GM23248 (cell line): ENCODE measurements around the gene PTPRN2. TPM values are rescaled to one million over a fixed set of nuclear protein-coding genes. Genes with fewer than 3 reads are reported as not detected.
"Not testable (repeated sequence)": the region's sequence is repeated elsewhere in the genome, so short reads cannot be mapped to it uniquely, and the experiment has no call there.

Experiments used
- DNase-seq: peaks from one replicate; pipeline ENCODE4 v3.0.0-alpha.2; 2015
- H2AFZ ChIP-seq: fragments of 200-600 bp; sonication (generic); 2 replicates; pipeline ENCODE4 v1.6.1; 2016; ENCODE audit warnings: antibody characterized with exemption
- H3F3A ChIP-seq: fragments of 200-600 bp; sonication (generic); 2 replicates; pipeline ENCODE4 v1.6.1; 2016; ENCODE audit warnings: mild to moderate bottlenecking, antibody characterized with exemption, mixed run types; ENCODE audit not compliant: insufficient read depth
- H3K27ac ChIP-seq: fragments of 200-600 bp; sonication (generic); 2 replicates; pipeline ENCODE4 v1.5.1; 2016; ENCODE audit warnings: mild to moderate bottlenecking
- H3K27me3 ChIP-seq: fragments of 200-600 bp; sonication (generic); replicated peaks from 2 replicates; pipeline ENCODE4 v1.6.1; 2016; ENCODE audit warnings: mild to moderate bottlenecking; ENCODE audit not compliant: insufficient read depth
- H3K36me3 ChIP-seq: fragments of 200-600 bp; sonication (generic); 2 replicates; pipeline ENCODE4 v1.6.1; 2016; ENCODE audit warnings: low read depth, mild to moderate bottlenecking
- H3K4me1 ChIP-seq: fragments of 200-600 bp; sonication (generic); 2 replicates; pipeline ENCODE4 v1.6.1; 2016; ENCODE audit warnings: mild to moderate bottlenecking; ENCODE audit not compliant: insufficient read depth
- H3K4me2 ChIP-seq: fragments of 200-600 bp; sonication (generic); one replicate; pipeline ENCODE4 v1.6.1; 2016; ENCODE audit warnings: mild to moderate bottlenecking; ENCODE audit not compliant: unreplicated experiment
- H3K4me3 ChIP-seq: fragments of 200-600 bp; sonication (generic); 2 replicates; pipeline ENCODE4 v1.5.1; 2016; ENCODE audit warnings: mild to moderate bottlenecking
- H3K79me2 ChIP-seq: fragments of 200-600 bp; sonication (generic); 2 replicates; pipeline ENCODE4 v1.6.1; 2016; ENCODE audit warnings: mild to moderate bottlenecking; ENCODE audit not compliant: insufficient read depth
- H3K9ac ChIP-seq: fragments of 200-600 bp; sonication (generic); 2 replicates; pipeline ENCODE4 v1.6.1; 2016; ENCODE audit warnings: mild to moderate bottlenecking
- H3K9me2 ChIP-seq: fragments of 200-600 bp; sonication (generic); 2 replicates; pipeline ENCODE4 v1.6.1; 2016; ENCODE audit warnings: mixed run types, mild to moderate bottlenecking, moderate library complexity; ENCODE audit not compliant: insufficient read depth
- H3K9me3 ChIP-seq: fragments of 200-600 bp; sonication (generic); one replicate; pipeline ENCODE4 v1.6.1; 2017; ENCODE audit warnings: low read depth
- H4K20me1 ChIP-seq: fragments of 200-600 bp; sonication (generic); 2 replicates; pipeline ENCODE4 v1.6.0; 2016; ENCODE audit not compliant: insufficient read depth
- EZH2 ChIP-seq: fragments of 200-600 bp; sonication (generic); IDR thresholded peaks from 2 replicates; pipeline ENCODE4 v1.6.1; 2018; ENCODE audit warnings: antibody characterized with exemption, mild to moderate bottlenecking; ENCODE audit not compliant: insufficient read depth, poor library complexity, severe bottlenecking
- EZH2phosphoT487 ChIP-seq: fragments of 200-600 bp; sonication (generic); IDR thresholded peaks from 2 replicates; pipeline ENCODE4 v1.6.1; 2018; ENCODE audit warnings: antibody characterized with exemption, moderate library complexity, mild to moderate bottlenecking, low read depth; ENCODE audit not compliant: insufficient read depth
- WGBS, 2 experiments: methylation state at CpG; one replicate each; pipeline ENCODE4 v1.1.6; 2015 to 2017; ENCODE audit warnings: low lambda C conversion rate in 2 of 2, low coverage in 1 of 2; ENCODE audit errors: missing lambda C conversion rate in 2 of 2; 5-methylcytosine and 5-hydroxymethylcytosine counted together
- in situ Hi-C: fragments of 300-500 bp; cut with MboI; formaldehyde crosslinking; loops from 2 replicates; pipeline ENCODE4 v1.15.0; 2020
- polyA plus RNA-seq: library from polyadenylated mRNA; unstranded; fragments of >200 nt; fragmentation: Nextera tagmentation; extraction: Ambion mirVana; gene quantifications from 2 replicates; pipeline ENCODE4 v1.2.1, GENCODE V29; 2016
- total RNA-seq: library from RNA; depleted of rRNA; stranded (reverse); fragments of >200 nt; shearing (Covaris generic); gene quantifications from 2 replicates; pipeline ENCODE4 v1.2.3, GENCODE V29; 2014

The PTPRN2 gene
- total and polyA plus RNA-seq, 2 experiments from 2014 or later: 0.13 TPM; not detected in 1

DNA sequence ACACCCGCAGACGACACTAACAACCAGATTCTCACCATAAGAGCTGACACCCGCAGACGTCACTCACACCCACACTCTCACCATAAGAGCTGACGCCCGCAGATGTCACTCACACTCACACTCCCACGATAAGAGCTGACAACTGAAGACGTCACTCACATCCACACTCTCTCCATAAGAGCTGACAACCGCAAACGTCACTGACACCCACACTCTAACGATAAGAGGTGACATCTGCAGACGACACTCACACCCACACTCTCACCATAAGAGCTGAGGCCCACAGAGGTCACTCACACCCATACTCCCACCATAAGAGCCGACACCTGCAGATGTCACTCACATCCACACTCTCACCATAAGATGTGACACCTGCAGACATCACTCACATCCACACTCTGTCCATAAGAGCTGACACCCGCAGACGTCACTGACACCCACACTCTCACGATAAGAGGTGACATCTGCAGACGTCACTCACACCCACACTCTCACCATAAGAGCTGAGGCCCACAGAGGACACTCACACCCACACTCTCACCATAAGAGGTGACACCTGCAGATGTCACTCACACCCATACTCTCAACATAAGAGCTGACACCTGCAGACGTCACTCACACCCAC, 255.7 kb downstream of the PTPRN2 start:
- WGBS, 2 experiments: 60 to 63% methylated on average over 18 of the region's 18 CpGs
- H3K27ac ChIP-seq, in situ Hi-C loops: not testable (repeated sequence)

DNA sequence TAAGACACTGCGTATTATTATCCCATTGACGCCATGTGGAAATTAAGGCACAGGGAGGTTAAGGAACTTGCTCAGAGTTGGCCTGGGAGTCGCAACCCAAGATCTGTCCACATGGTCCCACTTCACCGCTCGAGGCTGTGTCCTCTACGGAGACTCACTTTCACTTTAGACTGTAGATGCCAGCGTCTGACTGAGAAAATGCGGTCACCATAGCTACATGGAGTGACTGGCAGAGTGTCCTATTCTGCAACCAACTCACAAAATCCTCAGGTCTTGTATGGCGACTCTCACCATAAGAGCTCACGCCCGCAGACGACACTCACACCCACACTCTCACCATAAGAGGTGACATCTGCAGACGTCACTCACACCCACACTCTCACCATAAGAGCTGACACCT, 257.9 kb downstream of the PTPRN2 start:
- no peaks in the 10 kb centered on the region for H3K27me3 ChIP-seq
- no peak overlapping the region for H3K4me2 ChIP-seq
- H3K27ac ChIP-seq: no peak overlapping the region
- no peaks in the 10 kb centered on the region for H3K36me3 ChIP-seq
- H3K9me2 ChIP-seq: no peaks in the 10 kb centered on the region
- H2AFZ ChIP-seq: no peak overlapping the region
- no peak for DNase-seq
- TF ChIP-seq EZH2phosphoT487 (no peak), EZH2 (no peak)
- H3K9ac ChIP-seq: no peak overlapping the region
- no peaks in the 10 kb centered on the region for H3K79me2 ChIP-seq
- H3F3A ChIP-seq: no peaks in the 10 kb centered on the region
- no peak overlapping the region for H3K4me3 ChIP-seq
- H3K4me1 ChIP-seq: no peaks in the 10 kb centered on the region
- H4K20me1 ChIP-seq: no peaks in the 10 kb centered on the region
- WGBS, 2 experiments: 80 to 86% methylated on average over 12 to 13 of the region's 13 CpGs
- in situ Hi-C loops: no loop called here
- H3K9me3 ChIP-seq: no peaks in the 10 kb centered on the region

More for the DNA sequence above, 255.7 kb downstream of the PTPRN2 start:
- not testable (repeated sequence) for H3K4me3 ChIP-seq, H3K9me3 ChIP-seq, H3K4me2 ChIP-seq, H3K79me2 ChIP-seq, H2AFZ ChIP-seq, H3F3A ChIP-seq, H4K20me1 ChIP-seq, H3K27me3 ChIP-seq, H3K9ac ChIP-seq, DNase-seq, H3K9me2 ChIP-seq, H3K4me1 ChIP-seq, H3K36me3 ChIP-seq

DNA sequence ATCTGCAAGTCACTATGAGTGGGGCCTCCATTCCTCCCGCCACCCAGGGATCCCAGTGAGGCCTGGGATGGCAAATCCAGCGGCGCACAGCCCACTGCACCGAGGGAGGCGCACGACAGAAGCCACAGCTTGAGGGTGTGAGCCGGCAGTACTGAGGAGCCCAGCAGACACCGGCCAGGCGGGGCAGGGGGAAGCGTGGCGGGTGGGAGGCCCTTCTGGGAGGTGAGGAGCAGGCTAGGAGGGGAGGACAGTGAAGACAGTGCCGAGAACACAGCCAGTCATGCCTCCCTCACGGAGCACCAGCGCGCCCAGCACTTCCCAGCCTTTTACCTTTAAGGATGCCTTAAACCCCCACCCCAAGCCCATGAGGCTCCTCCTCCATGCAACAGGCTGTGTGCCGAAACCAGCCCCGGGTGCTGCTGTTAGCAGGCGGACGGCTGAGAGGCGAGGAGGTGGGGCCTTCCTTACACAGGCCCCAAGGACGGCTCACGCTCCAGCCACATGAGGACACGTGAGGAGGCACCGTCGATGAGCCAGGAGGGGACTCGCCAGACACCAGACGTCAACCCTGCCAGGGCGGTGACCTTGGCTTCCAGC, 258.5 kb downstream of the PTPRN2 start:
- H3K9me2 ChIP-seq: no peaks in the 10 kb centered on the region
- H3K9ac ChIP-seq: no peak overlapping the region
- DNase-seq: no peak
- no peaks in the 10 kb centered on the region for H3K27me3 ChIP-seq
- WGBS, 2 experiments: 51 to 57% methylated on average over 26 to 28 of the region's 28 CpGs
- no peak overlapping the region for H2AFZ ChIP-seq
- in situ Hi-C loops: no loop called here
- no peaks in the 10 kb centered on the region for H3K36me3 ChIP-seq
- H3K79me2 ChIP-seq: no peaks in the 10 kb centered on the region
- no peak overlapping the region for H3K27ac ChIP-seq
- TF ChIP-seq EZH2phosphoT487 (no peak), EZH2 (no peak)
- H3K4me1 ChIP-seq: no peaks in the 10 kb centered on the region
- no peaks in the 10 kb centered on the region for H3K9me3 ChIP-seq
- no peaks in the 10 kb centered on the region for H4K20me1 ChIP-seq
- H3K4me3 ChIP-seq: no peak overlapping the region
- no peaks in the 10 kb centered on the region for H3F3A ChIP-seq
- H3K4me2 ChIP-seq: no peak overlapping the region

DNA sequence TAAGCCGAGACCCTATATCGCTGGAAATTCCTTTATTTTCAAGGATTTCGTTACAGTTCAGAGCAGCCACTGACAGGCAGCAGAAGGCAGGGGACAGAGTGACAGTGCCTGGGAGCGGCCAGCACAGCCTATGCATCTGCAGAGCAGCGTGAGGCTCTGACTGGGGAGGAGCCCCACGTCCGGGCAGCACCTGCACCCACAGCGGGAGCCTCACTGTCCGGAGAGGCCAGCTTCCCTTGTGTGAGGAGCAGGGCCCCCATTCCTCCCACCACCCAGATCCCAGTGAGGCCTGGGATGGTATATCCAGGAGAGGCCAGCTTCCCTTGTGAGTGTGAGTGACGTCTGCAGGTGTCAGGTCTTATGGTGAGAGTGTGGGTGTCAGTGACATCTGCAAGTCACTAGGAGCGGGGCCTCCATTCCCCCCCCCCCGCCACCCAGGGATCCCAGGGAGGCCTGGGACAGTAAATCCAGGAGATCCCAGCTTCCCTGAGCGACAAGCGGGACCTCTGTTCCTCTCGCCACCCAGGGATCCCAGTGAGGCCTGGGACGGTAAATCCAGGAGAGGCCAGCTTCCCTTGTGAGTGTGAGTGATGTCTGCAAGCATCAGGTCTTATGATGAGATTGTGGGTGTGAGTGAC, 259.1 kb downstream of the PTPRN2 start:
- WGBS, 2 experiments: 38 to 41% methylated on average over 15 to 16 of the region's 16 CpGs
- no peaks in the 10 kb centered on the region for H3K36me3 ChIP-seq
- H3K4me3 ChIP-seq: no peak overlapping the region
- no peak overlapping the region for H3K9ac ChIP-seq
- H2AFZ ChIP-seq: no peak overlapping the region
- no peak for DNase-seq
- H3F3A ChIP-seq: no peaks in the 10 kb centered on the region
- in situ Hi-C loops: no loop called here
- no peaks in the 10 kb centered on the region for H3K9me2 ChIP-seq
- H3K79me2 ChIP-seq: no peaks in the 10 kb centered on the region
- no peak overlapping the region for H3K27ac ChIP-seq
- no peaks in the 10 kb centered on the region for H3K4me1 ChIP-seq
- H3K4me2 ChIP-seq: no peak overlapping the region
- TF ChIP-seq EZH2phosphoT487: no peak
- no peak for TF ChIP-seq EZH2
- H3K27me3 ChIP-seq: no peaks in the 10 kb centered on the region
- no peaks in the 10 kb centered on the region for H4K20me1 ChIP-seq
- H3K9me3 ChIP-seq: no peaks in the 10 kb centered on the region
